Hepatocyte (in vitro differentiated cells): ENCODE data around the gene ASB2.

ENCODE experiments used
- EZH2 ChIP-seq: fragments of 200-600 bp; sonication (generic); IDR thresholded peaks from 2 replicates; pipeline ENCODE4 v1.6.1; 2016; ENCODE audit warnings: antibody characterized with exemption, mild to moderate bottlenecking, borderline replicate concordance
- EZH2phosphoT487 ChIP-seq: fragments of 200-600 bp; sonication (generic); IDR thresholded peaks from one replicate; pipeline ENCODE4 v1.6.1; 2018; ENCODE audit warnings: antibody characterized with exemption, mild to moderate bottlenecking, low read depth, moderate library complexity; ENCODE audit not compliant: unreplicated experiment, severe bottlenecking
- TF ChIP-seq, protein P1 (sequence below): fragments of 200-600 bp; sonication (generic); IDR thresholded peaks from 2 replicates; pipeline ENCODE4 v1.5.1; 2016; ENCODE audit warnings: antibody characterized with exemption, mild to moderate bottlenecking; ENCODE audit not compliant: poor library complexity

DNA sequence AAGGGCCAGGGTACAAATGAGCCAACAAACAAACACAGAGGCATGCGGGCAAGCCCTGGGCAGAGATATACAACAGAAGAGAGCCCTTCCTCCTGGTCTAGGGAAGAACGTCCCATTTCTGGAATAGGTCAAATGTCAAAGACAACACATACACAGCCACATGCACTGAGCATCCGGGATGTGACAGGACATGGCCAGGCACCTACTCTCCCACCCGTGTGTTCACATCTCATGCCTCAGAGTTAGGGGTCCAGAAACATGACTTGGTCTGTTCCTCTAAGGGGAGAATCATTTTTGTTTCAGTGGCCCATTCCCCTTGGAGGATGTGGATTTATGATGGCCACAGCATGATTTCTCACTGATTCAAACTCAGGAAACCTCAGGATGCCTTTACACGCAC, 801 bp upstream of the ASB2 start:
- TF ChIP-seq, protein P1, sequence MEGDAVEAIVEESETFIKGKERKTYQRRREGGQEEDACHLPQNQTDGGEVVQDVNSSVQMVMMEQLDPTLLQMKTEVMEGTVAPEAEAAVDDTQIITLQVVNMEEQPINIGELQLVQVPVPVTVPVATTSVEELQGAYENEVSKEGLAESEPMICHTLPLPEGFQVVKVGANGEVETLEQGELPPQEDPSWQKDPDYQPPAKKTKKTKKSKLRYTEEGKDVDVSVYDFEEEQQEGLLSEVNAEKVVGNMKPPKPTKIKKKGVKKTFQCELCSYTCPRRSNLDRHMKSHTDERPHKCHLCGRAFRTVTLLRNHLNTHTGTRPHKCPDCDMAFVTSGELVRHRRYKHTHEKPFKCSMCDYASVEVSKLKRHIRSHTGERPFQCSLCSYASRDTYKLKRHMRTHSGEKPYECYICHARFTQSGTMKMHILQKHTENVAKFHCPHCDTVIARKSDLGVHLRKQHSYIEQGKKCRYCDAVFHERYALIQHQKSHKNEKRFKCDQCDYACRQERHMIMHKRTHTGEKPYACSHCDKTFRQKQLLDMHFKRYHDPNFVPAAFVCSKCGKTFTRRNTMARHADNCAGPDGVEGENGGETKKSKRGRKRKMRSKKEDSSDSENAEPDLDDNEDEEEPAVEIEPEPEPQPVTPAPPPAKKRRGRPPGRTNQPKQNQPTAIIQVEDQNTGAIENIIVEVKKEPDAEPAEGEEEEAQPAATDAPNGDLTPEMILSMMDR, result no peak
- TF ChIP-seq EZH2, result no peak
- no peak for TF ChIP-seq EZH2phosphoT487
